Trophoblast cell (in vitro differentiated cells and primary cell): ENCODE measurements around the gene CYP2U1.

Experiments
- DNase-seq, 2 donors: peaks; one replicate each; pipeline ENCODE4 v3.0.0-alpha.2; 2016
- H2AFZ ChIP-seq: 2 replicates; pipeline ENCODE4 v1.6.1; 2013; ENCODE audit warnings: low read length, moderate library complexity, mild to moderate bottlenecking; ENCODE audit not compliant: insufficient read depth, poor library complexity
- H2AK5ac ChIP-seq: 2 replicates; pipeline ENCODE4 v1.6.1; 2013; ENCODE audit warnings: mild to moderate bottlenecking, low read length
- H2BK120ac ChIP-seq: 2 replicates; pipeline ENCODE4 v1.6.1; 2013; ENCODE audit warnings: low read length, mild to moderate bottlenecking, moderate library complexity; ENCODE audit not compliant: insufficient read depth, poor library complexity
- H2BK12ac ChIP-seq: 2 replicates; pipeline ENCODE4 v1.6.1; 2013; ENCODE audit warnings: mild to moderate bottlenecking, low read length, moderate library complexity
- H2BK5ac ChIP-seq: 2 replicates; pipeline ENCODE4 v1.6.1; 2013; ENCODE audit warnings: low read length, low read depth, moderate library complexity, mild to moderate bottlenecking; ENCODE audit not compliant: poor library complexity
- H3K14ac ChIP-seq: 2 replicates; pipeline ENCODE4 v1.6.1; 2013; ENCODE audit warnings: mild to moderate bottlenecking, low read length
- H3K18ac ChIP-seq: 2 replicates; pipeline ENCODE4 v1.6.1; 2013; ENCODE audit warnings: mild to moderate bottlenecking, low read length
- H3K23ac ChIP-seq: 2 replicates; pipeline ENCODE4 v1.6.1; 2013; ENCODE audit warnings: low read length
- H3K27ac ChIP-seq: 2 replicates; pipeline ENCODE4 v1.5.1; 2013; ENCODE audit warnings: low read depth, mild to moderate bottlenecking, inconsistent platforms, low read length, moderate library complexity
- H3K27me3 ChIP-seq: 2 replicates; pipeline ENCODE4 v1.6.1; 2013; ENCODE audit warnings: inconsistent platforms, mild to moderate bottlenecking, low read length, moderate library complexity; ENCODE audit not compliant: insufficient read depth
- H3K36me3 ChIP-seq, 2 experiments: 1 replicate in 1 of 2; 2 replicates in 1 of 2; pipeline ENCODE4 v1.6.1; 2013; ENCODE audit warnings: low read length in 2 of 2, mild to moderate bottlenecking in 2 of 2, moderate library complexity in 1 of 2; ENCODE audit not compliant: insufficient read depth in 2 of 2, control insufficient read depth in 1 of 2
- H3K4ac ChIP-seq: 2 replicates; pipeline ENCODE4 v1.6.1; 2013; ENCODE audit warnings: low read depth, mild to moderate bottlenecking, low read length, moderate library complexity
- H3K4me1 ChIP-seq, 2 experiments: 1 replicate in 1 of 2; 2 replicates in 1 of 2; pipeline ENCODE4 v1.6.1; 2013; ENCODE audit warnings: low read length in 2 of 2, mild to moderate bottlenecking in 2 of 2, moderate library complexity in 1 of 2; ENCODE audit not compliant: insufficient read depth in 2 of 2, control insufficient read depth in 1 of 2
- H3K4me2 ChIP-seq: 2 replicates; pipeline ENCODE4 v1.6.1; 2013; ENCODE audit warnings: inconsistent platforms, mild to moderate bottlenecking, low read length, moderate library complexity
- H3K4me3 ChIP-seq: 2 replicates; pipeline ENCODE4 v1.5.1; 2013; ENCODE audit warnings: mild to moderate bottlenecking, low read depth, low read length, inconsistent platforms
- H3K79me1 ChIP-seq: one replicate; pipeline ENCODE4 v1.6.1; 2013; ENCODE audit warnings: low read length
- H3K79me2 ChIP-seq: 2 replicates; pipeline ENCODE4 v1.6.1; 2013; ENCODE audit warnings: low read length, mild to moderate bottlenecking; ENCODE audit not compliant: control insufficient read depth, insufficient read depth, poor library complexity
- H3K9ac ChIP-seq: 2 replicates; pipeline ENCODE4 v1.6.1; 2013; ENCODE audit warnings: mild to moderate bottlenecking, low read length
- H3K9me3 ChIP-seq: 2 replicates; pipeline ENCODE4 v1.6.1; 2013; ENCODE audit warnings: low read depth, mild to moderate bottlenecking, control low read depth, inconsistent platforms, low read length; ENCODE audit not compliant: insufficient read depth
- H4K12ac ChIP-seq: 2 replicates; pipeline ENCODE4 v1.6.1; 2013; ENCODE audit warnings: low read depth, mild to moderate bottlenecking, low read length, moderate library complexity
- H4K8ac ChIP-seq: 2 replicates; pipeline ENCODE4 v1.6.1; 2013; ENCODE audit warnings: low read depth, mild to moderate bottlenecking, low read length, moderate library complexity
- H4K91ac ChIP-seq: one replicate; pipeline ENCODE4 v1.6.1; 2013; ENCODE audit warnings: low read depth, mild to moderate bottlenecking, low read length, moderate library complexity
- WGBS: extraction: QIAGEN DNeasy Blood & Tissue Kit; methylation state at CpG from one replicate; pipeline ENCODE4 v1.1.7; 2013; ENCODE audit warnings: missing lambda C conversion rate; ENCODE audit not compliant: insufficient read length, insufficient coverage; ENCODE audit errors: extremely low coverage; 5-methylcytosine and 5-hydroxymethylcytosine counted together

Gene CYP2U1

GRCh38 chr4:107945809-107946208 is 14.5 kb downstream of the CYP2U1 start:
- Histone ChIP-seq H3K9me3 (no peaks in the 10 kb centered on the region), H3K4me3 (no peak overlapping the region), H3K4ac (no peak overlapping the region), H2AK5ac (no peak overlapping the region), H3K27me3 (no peaks in the 10 kb centered on the region), H4K12ac (no peak overlapping the region), H3K23ac (no peak overlapping the region), H3K4me1 (no peaks in the 10 kb centered on the region), H3K9ac (no peak overlapping the region), H4K91ac (no peak overlapping the region), H2AFZ (no peak overlapping the region), H3K18ac (no peak overlapping the region), H3K79me1 (no peaks in the 10 kb centered on the region), H2BK5ac (no peak overlapping the region), H3K79me2 (no peaks in the 10 kb centered on the region), H3K27ac (no peak overlapping the region), H2BK120ac (no peak overlapping the region), H3K14ac (no peak overlapping the region), H3K4me2 (no peak overlapping the region), H3K36me3 (no peaks in the 10 kb centered on the region), H2BK12ac (no peak overlapping the region), H4K8ac (no peak overlapping the region)
- no peak for DNase-seq
- no CpG with 5 or more reads among the region's 3 CpGs for WGBS

GRCh38 chr4:107950746-107951540 is 19.6 kb downstream of the CYP2U1 start:
- Histone ChIP-seq H2BK12ac (no peak overlapping the region), H4K8ac (no peak overlapping the region), H3K4me1 (no peaks in the 10 kb centered on the region), H2BK5ac (no peak overlapping the region), H3K4me2 (no peak overlapping the region), H3K79me1 (no peaks in the 10 kb centered on the region), H3K27me3 (no peaks in the 10 kb centered on the region), H3K18ac (no peak overlapping the region), H3K23ac (no peak overlapping the region), H3K9me3 (no peaks in the 10 kb centered on the region), H3K9ac (no peak overlapping the region), H2AFZ (no peak overlapping the region), H2AK5ac (no peak overlapping the region), H3K4me3 (no peak overlapping the region), H4K91ac (no peak overlapping the region), H3K4ac (no peak overlapping the region), H2BK120ac (no peak overlapping the region), H3K14ac (no peak overlapping the region), H3K79me2 (no peaks in the 10 kb centered on the region), H3K36me3 (no peaks in the 10 kb centered on the region), H3K27ac (no peak overlapping the region), H4K12ac (no peak overlapping the region)
- peak; percentile 20 to 54 for DNase-seq
- WGBS, result no CpG with 5 or more reads among the region's 2 CpGs

GRCh38 chr4:107951551-107951950 is 20.2 kb downstream of the CYP2U1 start:
- Histone ChIP-seq H3K4ac (no peak overlapping the region), H2BK12ac (no peak overlapping the region), H3K4me1 (no peaks in the 10 kb centered on the region), H3K9ac (peak overlapping the region; percentile 41), H2AK5ac (no peak overlapping the region), H3K27ac (no peak overlapping the region), H3K14ac (no peak overlapping the region), H2BK5ac (no peak overlapping the region), H3K9me3 (no peaks in the 10 kb centered on the region), H3K18ac (no peak overlapping the region), H3K27me3 (no peaks in the 10 kb centered on the region), H3K4me3 (no peak overlapping the region), H3K4me2 (no peak overlapping the region), H2AFZ (no peak overlapping the region), H4K12ac (no peak overlapping the region), H3K36me3 (no peaks in the 10 kb centered on the region), H4K91ac (no peak overlapping the region), H3K79me1 (no peaks in the 10 kb centered on the region), H2BK120ac (no peak overlapping the region), H4K8ac (no peak overlapping the region), H3K79me2 (no peaks in the 10 kb centered on the region), H3K23ac (no peak overlapping the region)
- peak in 1 of 2 donors; percentile 66 for DNase-seq

- H3K27me3 ChIP-seq, result no peaks in the 10 kb centered on the region
- no peak overlapping the region for H3K23ac ChIP-seq
- H3K4me3 ChIP-seq, result no peak overlapping the region
- no CpG with 5 or more reads among the region's 1 CpG for WGBS
- H3K4me1 ChIP-seq, result no peaks in the 10 kb centered on the region
- no peak overlapping the region for H3K9ac ChIP-seq
- H3K27ac ChIP-seq, result no peak overlapping the region
- no peak for DNase-seq
- no peaks in the 10 kb centered on the region for H3K79me1 ChIP-seq
- no peaks in the 10 kb centered on the region for H3K79me2 ChIP-seq
- H2AK5ac ChIP-seq, result no peak overlapping the region
- H4K8ac ChIP-seq, result no peak overlapping the region
- no peak overlapping the region for H3K4me2 ChIP-seq
- no peaks in the 10 kb centered on the region for H3K9me3 ChIP-seq
- H3K4ac ChIP-seq, result no peak overlapping the region
- H2BK120ac ChIP-seq, result no peak overlapping the region
- no peak overlapping the region for H2AFZ ChIP-seq
- H4K12ac ChIP-seq, result no peak overlapping the region
- H2BK12ac ChIP-seq, result no peak overlapping the region
- H3K36me3 ChIP-seq, result no peaks in the 10 kb centered on the region
- no peak overlapping the region for H4K91ac ChIP-seq
- H3K18ac ChIP-seq, result no peak overlapping the region
- no peak overlapping the region for H3K14ac ChIP-seq
- H2BK5ac ChIP-seq, result no peak overlapping the region
Measured at GRCh38 chr4:107956011-107956410, 24.7 kb downstream of the CYP2U1 start.
